A673 (cell line): ENCODE results near the gene TMEM184A. TPM values are rescaled to one million over a fixed set of nuclear protein-coding genes. Genes with fewer than 3 reads are reported as not detected.

Experiments
- BruUV-seq: library from RNA; stranded (reverse); fragments of 400-500 nt; replicated peaks from 2 replicates; lab custom pipeline; 2021; lab: Mats Ljungman, UMichigan
- CTCF ChIA-PET: fragments of 300-600 bp; sonication (Branson Sonifier 250); formaldehyde crosslinking; loops from one replicate; lab custom pipeline; 2022; ENCODE audit warnings: antibody characterized with exemption; lab: Charles Lee
- POLR2A ChIA-PET: fragments of 300-600 bp; sonication (Branson Sonifier 250); formaldehyde crosslinking; loops from one replicate; lab custom pipeline; 2022; ENCODE audit warnings: antibody characterized with exemption; ENCODE audit not compliant: low non-redundant PET; lab: Charles Lee
- DNase-seq: peaks from one replicate; pipeline ENCODE4 v3.0.0-alpha.2; 2015; ENCODE audit warnings: low spot score
- H3K27ac ChIP-seq: fragments of 200-600 bp; sonication (generic); 2 replicates; pipeline ENCODE4 v1.5.1; 2016; ENCODE audit warnings: mixed run types, low read depth, mild to moderate bottlenecking, mixed read lengths, antibody characterized with exemption, low read length; ENCODE audit not compliant: poor library complexity, severe bottlenecking
- H3K27me3 ChIP-seq: fragments of 200-600 bp; sonication (generic); replicated peaks from 2 replicates; pipeline ENCODE4 v1.6.1; 2017; ENCODE audit warnings: mixed run types, low read depth, mild to moderate bottlenecking, mixed read lengths, antibody characterized with exemption, low read length; ENCODE audit not compliant: insufficient read depth, poor library complexity
- H3K36me3 ChIP-seq: fragments of 200-600 bp; sonication (generic); 2 replicates; pipeline ENCODE4 v1.6.1; 2016; ENCODE audit warnings: mixed run types, mild to moderate bottlenecking, mixed read lengths, antibody characterized with exemption, low read length; ENCODE audit not compliant: insufficient read depth, poor library complexity, severe bottlenecking
- H3K4me1 ChIP-seq: fragments of 200-600 bp; sonication (generic); 2 replicates; pipeline ENCODE4 v1.6.1; 2017; ENCODE audit warnings: mixed run types, mild to moderate bottlenecking, mixed read lengths, antibody characterized with exemption, low read length; ENCODE audit not compliant: insufficient read depth, poor library complexity, severe bottlenecking
- H3K4me3 ChIP-seq: fragments of 200-600 bp; sonication (generic); 2 replicates; pipeline ENCODE4 v1.5.1; 2016; ENCODE audit warnings: low read depth, mixed run types, mild to moderate bottlenecking, mixed read lengths, low read length; ENCODE audit not compliant: poor library complexity, severe bottlenecking
- H3K9me3 ChIP-seq: fragments of 200-600 bp; sonication (generic); 2 replicates; pipeline ENCODE4 v1.6.1; 2016; ENCODE audit warnings: mixed run types, low read depth, mild to moderate bottlenecking, mixed read lengths, antibody characterized with exemption, low read length; ENCODE audit not compliant: poor library complexity, severe bottlenecking
- CTCF ChIP-seq: fragments of 300-800, 200-600 bp; sonication (generic); conservative IDR thresholded peaks from 2 replicates; pipeline ENCODE4 v1.5.1; 2017; ENCODE audit warnings: low read depth, mild to moderate bottlenecking, antibody characterized with exemption, low read length, moderate library complexity, mixed read lengths
- EZH2 ChIP-seq: fragments of 200-600 bp; sonication (generic); IDR thresholded peaks from 2 replicates; pipeline ENCODE4 v1.6.1; 2017; ENCODE audit warnings: borderline replicate concordance, low read depth, mild to moderate bottlenecking, mixed read lengths, antibody characterized with exemption, low read length; ENCODE audit not compliant: poor library complexity, severe bottlenecking
- intact Hi-C: fragments of 100-400 bp; cut with micrococcal nuclease; formaldehyde crosslinking; loops from one replicate; pipeline ENCODE4 v1.10.0; 2022; ENCODE audit not compliant: unreplicated experiment
- total RNA-seq: library from RNA; stranded (reverse); gene quantifications from 2 replicates; pipeline ENCODE4 v1.2.3, GENCODE V29; 2021

The TMEM184A gene
- total RNA-seq, 1 experiment from 2014 or later, result not detected

DNA sequence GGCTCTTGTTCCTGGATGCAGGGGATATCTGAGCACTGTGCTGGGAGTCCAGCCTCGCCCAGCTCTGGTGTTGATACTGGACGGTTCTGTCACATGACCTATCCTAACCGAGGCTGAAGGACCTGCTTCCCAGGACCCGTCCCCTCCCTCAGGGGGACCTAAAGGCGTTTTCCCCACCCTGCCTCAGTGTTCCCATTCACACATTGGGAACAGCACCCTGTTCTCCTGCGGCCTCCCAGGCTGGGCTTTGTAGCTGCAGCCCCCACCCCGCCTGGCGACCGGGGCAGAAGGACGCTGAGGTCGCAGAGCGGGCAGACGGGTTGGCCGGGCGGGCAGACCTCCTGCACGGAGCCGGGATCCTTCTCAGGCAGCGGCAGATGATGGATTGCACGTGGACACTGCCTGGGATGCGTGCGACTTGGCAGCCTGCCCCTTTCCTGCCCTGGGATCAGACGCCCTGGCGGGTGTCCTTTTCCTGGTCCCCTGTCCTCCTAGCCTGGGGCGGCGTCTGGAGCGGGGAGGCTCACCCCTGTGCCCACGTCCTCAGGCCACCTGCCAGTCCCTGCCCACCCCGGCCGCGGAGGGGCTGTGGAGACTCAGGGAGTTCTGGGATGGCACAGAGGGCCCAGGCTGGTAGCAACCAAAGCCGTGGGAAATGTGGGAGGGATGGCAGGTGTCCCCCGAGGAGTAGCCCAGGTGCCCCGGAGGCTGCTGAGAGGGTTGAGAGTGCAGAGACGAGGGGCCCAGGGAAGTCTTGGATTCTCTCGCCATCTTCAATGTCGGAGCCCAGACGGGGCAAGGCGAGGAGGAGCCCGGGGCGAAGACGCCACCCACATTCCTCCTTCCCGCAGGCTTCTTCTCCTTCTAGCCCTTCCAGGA is 31.1 kb upstream of the TMEM184A start:
- Histone ChIP-seq H3K27ac (no peak overlapping the region), H3K27me3 (peaks cover 32% of the 10 kb centered on the region), H3K4me1 (no peaks in the 10 kb centered on the region), H3K9me3 (no peaks in the 10 kb centered on the region), H3K4me3 (no peak overlapping the region), H3K36me3 (no peaks in the 10 kb centered on the region)
- intact Hi-C loops, result loop anchor here (10.0 kb wide), 1 partner anchor 168 kb away; no protein-coding TSS in a partner anchor
- POLR2A ChIA-PET, result no interaction called here
- TF ChIP-seq CTCF (no peak), EZH2 (no peak)
- no peak for DNase-seq
- no TSS peak for BruUV-seq
- CTCF ChIA-PET, result no interaction called here

DNA sequence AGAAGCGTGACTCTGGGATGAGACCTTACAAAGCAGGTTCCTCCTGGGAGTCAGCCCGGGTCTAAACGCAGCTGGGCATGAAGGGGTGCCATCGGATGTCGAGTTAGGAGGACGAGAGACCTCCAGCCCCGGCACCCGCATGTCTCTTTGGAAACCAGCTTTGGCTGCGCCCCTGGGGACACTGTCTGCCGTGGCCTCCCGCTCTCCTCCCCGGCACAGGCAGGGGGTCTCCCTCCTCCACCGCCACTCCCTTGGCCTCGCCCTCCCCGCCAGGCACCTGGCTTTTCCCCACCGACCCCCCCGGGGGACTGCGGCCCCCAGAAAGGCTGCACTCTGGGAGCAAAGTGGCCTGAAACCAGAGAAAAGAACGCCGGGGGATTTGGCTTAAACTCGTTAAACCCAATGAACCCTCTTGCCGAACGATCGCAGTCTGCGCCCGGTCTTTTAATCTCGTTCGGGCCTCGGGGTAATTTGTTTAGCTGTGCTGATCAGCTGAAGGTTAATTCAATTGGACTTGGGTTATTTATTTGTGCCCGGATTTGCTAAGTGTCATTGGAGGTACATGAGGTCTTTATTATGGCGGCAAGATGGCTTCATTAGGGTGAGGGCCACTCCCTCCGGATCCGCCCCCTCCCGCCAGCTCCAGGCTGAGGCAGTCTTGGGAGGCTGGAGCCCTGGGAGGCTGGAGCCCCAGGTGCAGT is 30.3 kb upstream of the TMEM184A start:
- CTCF ChIA-PET, result no interaction called here
- no peak overlapping the region for H3K4me3 ChIP-seq
- H3K27me3 ChIP-seq, result peaks cover 24% of the 10 kb centered on the region
- no peaks in the 10 kb centered on the region for H3K4me1 ChIP-seq
- no peaks in the 10 kb centered on the region for H3K36me3 ChIP-seq
- no TSS peak for BruUV-seq
- TF ChIP-seq EZH2 (no peak), CTCF (no peak)
- intact Hi-C loops, result loop anchor here (10.0 kb wide), 1 partner anchor 169 kb away; no protein-coding TSS in a partner anchor
- POLR2A ChIA-PET, result no interaction called here
- DNase-seq, result no peak
- no peak overlapping the region for H3K27ac ChIP-seq
- no peaks in the 10 kb centered on the region for H3K9me3 ChIP-seq

DNA sequence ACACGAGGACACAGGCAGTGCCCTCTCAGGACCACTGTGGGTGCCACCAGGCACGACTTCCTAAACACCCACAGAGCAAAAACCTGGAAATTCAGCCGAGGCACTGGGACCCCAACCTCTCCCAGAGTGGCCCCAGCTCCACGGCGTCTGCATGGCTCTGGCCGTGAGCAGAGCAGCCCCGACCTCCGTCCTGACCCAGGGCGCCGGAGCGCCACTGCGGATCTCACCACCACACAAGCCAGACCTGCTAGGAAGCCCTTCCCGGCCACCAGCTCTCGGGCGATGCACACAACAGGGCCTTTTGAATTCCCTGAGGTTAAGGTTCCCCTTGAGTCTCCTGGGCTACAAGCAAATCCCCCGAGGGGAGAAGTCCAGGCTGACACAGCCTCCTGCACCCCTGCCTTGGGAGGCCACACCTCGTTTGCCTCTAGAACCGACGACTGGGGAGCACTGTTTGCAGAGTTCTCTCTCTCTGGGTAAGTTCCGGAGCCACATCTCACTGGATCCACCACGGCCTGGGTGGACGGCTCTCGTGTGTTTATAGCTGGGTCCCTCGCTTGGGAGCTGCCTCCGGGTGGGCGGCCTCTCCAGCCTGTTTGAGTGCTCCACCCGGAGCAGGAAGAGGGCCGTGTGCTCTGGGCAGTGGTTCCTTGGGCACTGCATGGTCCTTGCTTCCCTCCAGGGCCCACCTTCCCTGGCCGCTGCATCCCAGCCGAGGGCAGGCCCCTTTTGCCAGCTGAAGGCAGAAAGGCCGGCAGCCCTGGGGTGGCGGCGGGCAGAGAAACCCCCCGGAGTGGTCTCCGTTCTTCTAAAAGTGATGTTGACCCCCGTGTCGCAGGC is 29.4 kb upstream of the TMEM184A start:
- Histone ChIP-seq H3K9me3 (no peaks in the 10 kb centered on the region), H3K4me3 (no peak overlapping the region), H3K36me3 (no peaks in the 10 kb centered on the region), H3K27ac (no peak overlapping the region), H3K27me3 (peaks cover 20% of the 10 kb centered on the region), H3K4me1 (no peaks in the 10 kb centered on the region)
- CTCF ChIA-PET, result no interaction called here
- no TSS peak for BruUV-seq
- TF ChIP-seq EZH2 (no peak), CTCF (no peak)
- DNase-seq, result no peak
- POLR2A ChIA-PET, result no interaction called here
- intact Hi-C loops, result loop anchor here (10.0 kb wide), 1 partner anchor 169 kb away; no protein-coding TSS in a partner anchor
